Kidney (tissue), 14 donors: ENCODE data around the gene PNPLA7. TPM values are rescaled to one million over a fixed set of nuclear protein-coding genes. Genes with fewer than 3 reads are reported as not detected.
A peak's percentile ranks its signal among the peaks of the same experiment; 100 is the strongest.

ENCODE experiments used
- DNase-seq, 5 donors: peaks; one replicate each; pipeline ENCODE4 v3.0.0-alpha.2; 2013 to 2020
- FAIRE-seq: peaks from 2 replicates; lab custom pipeline; 2012; peaks lifted over from hg19 to GRCh38; lab: Jason Lieb, UNC
- H3K27ac ChIP-seq, 2 donors: one replicate each; pipeline ENCODE4 v1.7.0; 2013; ENCODE audit warnings: low read depth in 2 of 2, low read length in 2 of 2, inconsistent platforms in 1 of 2
- H3K27me3 ChIP-seq: one replicate; pipeline ENCODE4 v1.7.1; 2013; ENCODE audit warnings: low read length, inconsistent platforms; ENCODE audit not compliant: control insufficient read depth, insufficient read depth
- H3K36me3 ChIP-seq, 3 donors: one replicate each; pipeline versions ENCODE4 v1.7.0 to v1.7.1; 2013; ENCODE audit warnings: low read length in 3 of 3, control low read depth in 1 of 3, inconsistent platforms in 1 of 3; ENCODE audit not compliant: insufficient read depth in 3 of 3, control insufficient read depth in 2 of 3
- H3K4me1 ChIP-seq, 3 donors: one replicate each; pipeline versions ENCODE4 v1.7.0 to v1.7.1; 2013; ENCODE audit warnings: low read length in 3 of 3, inconsistent platforms in 1 of 3, low read depth in 1 of 3; ENCODE audit not compliant: control insufficient read depth in 2 of 3, insufficient read depth in 2 of 3
- H3K4me3 ChIP-seq, 3 donors: one replicate each; pipeline versions ENCODE4 v1.7.0 to v1.8.1; 2013; ENCODE audit warnings: low read length in 3 of 3, control low read depth in 1 of 3, inconsistent platforms in 1 of 3
- H3K9ac ChIP-seq, 3 donors: one replicate each; pipeline versions ENCODE4 v1.7.0 to v1.7.1; 2013; ENCODE audit warnings: low read length in 3 of 3, control low read depth in 1 of 3, inconsistent platforms in 1 of 3
- H3K9me3 ChIP-seq, 3 donors: one replicate each; pipeline versions ENCODE4 v1.7.0 to v1.7.1; 2013; ENCODE audit warnings: low read length in 3 of 3, control low read depth in 1 of 3, inconsistent platforms in 1 of 3; ENCODE audit not compliant: control insufficient read depth in 2 of 3, insufficient read depth in 1 of 3
- intact Hi-C: fragments of 100-400 bp; cut with DNase I; formaldehyde crosslinking; loops from one replicate; pipeline ENCODE4 v1.11.1; 2022
- polyA plus RNA-seq: library from polyadenylated mRNA; stranded (reverse); fragments of 350-450 nt; fragmentation: Illumina TruSeq; extraction: RNeasy Lipid Tissue Mini Kit (QIAGEN cat#74804); gene quantifications from one replicate; pipeline ENCODE4 v1.2.3, GENCODE V29; 2014; ENCODE audit warnings: low read depth, low replicate concordance; ENCODE audit not compliant: insufficient read depth
- total RNA-seq: library from RNA; stranded (reverse); fragmentation: NEBNext Ultra II Directional; extraction: Animal tissue kit (Norgen Biotek cat#: 25700); gene quantifications from one replicate; pipeline ENCODE4 v1.2.1, GENCODE V29; 2021
- TF ChIP-seq, protein P1 (sequence below): IDR thresholded peaks from 3 replicates; pipeline ENCODE4 v1.5.1; 2012; ENCODE audit warnings: mild to moderate bottlenecking, moderate library complexity, borderline replicate concordance; ENCODE audit not compliant: insufficient read depth; ENCODE audit errors: extremely low read depth
- donor health status: control.
- donor health status: control.
- donor health status: control.
- donor health status: control.
- donor health status: control.
- donor health status: DM: yes; HTN: yes; CAD: no.
- donor health status: Normal renal cell carcinoma (clear cell type).

The PNPLA7 gene
- total and polyA plus RNA-seq, 2 donors from 2014 or later, result 2.1 to 9.6 TPM

DNA sequence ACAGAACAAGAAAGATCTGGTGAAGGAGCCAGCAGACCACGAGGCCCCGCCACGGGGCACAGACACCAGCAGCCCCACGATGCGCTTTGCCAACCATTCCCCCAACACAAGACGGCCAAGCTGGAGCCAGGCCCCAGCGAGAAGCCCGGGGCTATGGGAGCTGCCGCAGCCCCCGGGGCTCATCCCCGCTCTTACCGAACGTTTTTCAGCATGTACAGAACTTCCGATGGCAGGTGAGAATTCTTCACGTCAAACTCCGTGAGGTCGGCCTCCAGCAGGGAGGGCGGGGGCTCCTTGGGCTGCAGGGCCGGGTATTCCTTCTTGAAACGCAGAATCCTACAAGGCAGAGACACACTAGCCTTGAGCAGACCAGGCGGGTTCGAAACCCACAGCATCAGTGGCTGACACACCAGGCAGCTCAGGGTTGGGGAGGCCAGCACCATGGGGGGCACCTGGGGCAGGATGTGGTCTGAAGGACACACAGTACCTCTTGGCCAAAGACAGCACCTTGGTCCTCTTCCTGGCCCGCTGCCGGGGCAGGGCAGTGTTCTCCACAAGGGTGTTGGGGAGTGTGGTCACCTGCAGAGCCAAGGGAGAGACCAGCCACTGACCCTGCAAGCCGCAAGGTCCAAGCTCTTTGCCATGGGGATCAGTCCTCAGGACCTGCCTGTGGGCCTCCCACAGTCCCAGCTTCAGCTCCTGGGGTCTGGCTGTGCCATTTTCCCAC lies 6.8 kb downstream of the PNPLA7 start:
- Histone ChIP-seq H3K9ac (no peak overlapping the region), H3K9me3 (no peaks in the 10 kb centered on the region), H3K4me1 (no peaks in the 10 kb centered on the region), H3K27ac (no peak overlapping the region), H3K4me3 (no peak overlapping the region), H3K36me3 (no peaks in the 10 kb centered on the region), H3K27me3 (no peaks in the 10 kb centered on the region)
- intact Hi-C loops, result no loop called here
- TF ChIP-seq, protein P1, sequence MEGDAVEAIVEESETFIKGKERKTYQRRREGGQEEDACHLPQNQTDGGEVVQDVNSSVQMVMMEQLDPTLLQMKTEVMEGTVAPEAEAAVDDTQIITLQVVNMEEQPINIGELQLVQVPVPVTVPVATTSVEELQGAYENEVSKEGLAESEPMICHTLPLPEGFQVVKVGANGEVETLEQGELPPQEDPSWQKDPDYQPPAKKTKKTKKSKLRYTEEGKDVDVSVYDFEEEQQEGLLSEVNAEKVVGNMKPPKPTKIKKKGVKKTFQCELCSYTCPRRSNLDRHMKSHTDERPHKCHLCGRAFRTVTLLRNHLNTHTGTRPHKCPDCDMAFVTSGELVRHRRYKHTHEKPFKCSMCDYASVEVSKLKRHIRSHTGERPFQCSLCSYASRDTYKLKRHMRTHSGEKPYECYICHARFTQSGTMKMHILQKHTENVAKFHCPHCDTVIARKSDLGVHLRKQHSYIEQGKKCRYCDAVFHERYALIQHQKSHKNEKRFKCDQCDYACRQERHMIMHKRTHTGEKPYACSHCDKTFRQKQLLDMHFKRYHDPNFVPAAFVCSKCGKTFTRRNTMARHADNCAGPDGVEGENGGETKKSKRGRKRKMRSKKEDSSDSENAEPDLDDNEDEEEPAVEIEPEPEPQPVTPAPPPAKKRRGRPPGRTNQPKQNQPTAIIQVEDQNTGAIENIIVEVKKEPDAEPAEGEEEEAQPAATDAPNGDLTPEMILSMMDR, result no peak
- DNase-seq, result peak in 1 of 5 donors; percentile 63
- no peak for FAIRE-seq

DNA sequence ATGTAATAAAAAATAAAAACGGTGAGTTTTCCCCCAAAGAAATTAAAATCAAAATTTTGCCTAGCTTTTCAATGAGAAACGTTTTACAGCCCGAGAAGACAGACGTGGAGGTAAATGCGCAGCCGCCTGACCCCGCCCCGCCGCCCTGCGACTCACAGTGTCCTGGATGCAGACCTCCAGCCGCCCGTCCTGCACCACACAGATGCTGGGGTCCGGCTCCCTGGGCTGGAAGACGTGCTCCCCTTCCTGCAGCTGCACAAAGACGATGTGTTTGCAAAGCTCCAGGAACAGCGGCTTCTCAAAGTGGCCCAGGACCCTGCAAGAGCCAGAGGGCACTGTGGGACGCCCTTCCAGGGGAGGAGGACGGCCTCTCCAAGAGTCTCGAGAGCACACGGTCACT lies 7.7 kb downstream of the PNPLA7 start:
- FAIRE-seq (no peak), DNase-seq (peak in 1 of 5 donors; percentile 69)
- intact Hi-C loops, result no loop called here
- Histone ChIP-seq H3K36me3 (no peaks in the 10 kb centered on the region), H3K27me3 (no peaks in the 10 kb centered on the region), H3K4me1 (no peaks in the 10 kb centered on the region), H3K9me3 (no peaks in the 10 kb centered on the region), H3K9ac (no peak overlapping the region), H3K27ac (no peak overlapping the region), H3K4me3 (no peak overlapping the region)
- TF ChIP-seq, protein P1, result no peak

DNA sequence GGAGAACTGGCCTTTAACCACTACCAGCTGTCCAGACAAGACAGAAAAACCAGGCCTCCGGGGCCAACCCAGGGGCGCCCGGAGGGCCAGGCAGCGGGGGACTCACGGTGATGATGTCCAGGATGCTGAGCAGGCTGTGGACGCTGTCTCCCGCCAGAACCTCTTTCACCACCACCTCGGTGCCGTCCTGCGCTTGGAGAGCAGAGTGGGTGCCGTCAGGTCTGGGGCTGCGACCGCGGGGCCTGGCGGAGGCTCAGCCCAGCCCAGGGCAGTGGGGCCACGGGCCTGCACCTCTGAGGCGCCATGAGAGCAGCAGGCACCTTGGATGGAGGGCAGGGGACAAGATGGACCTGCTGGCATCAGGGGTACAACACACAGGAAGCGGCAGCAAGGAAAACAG lies 9.7 kb downstream of the PNPLA7 start:
- no peak overlapping the region for H3K27ac ChIP-seq
- H3K9ac ChIP-seq, result no peak overlapping the region
- H3K27me3 ChIP-seq, result no peaks in the 10 kb centered on the region
- FAIRE-seq (no peak), DNase-seq (no peak)
- TF ChIP-seq, protein P1, result no peak
- H3K36me3 ChIP-seq, result no peaks in the 10 kb centered on the region
- H3K4me1 ChIP-seq, result no peaks in the 10 kb centered on the region
- H3K4me3 ChIP-seq, result no peak overlapping the region
- H3K9me3 ChIP-seq, result no peaks in the 10 kb centered on the region
- intact Hi-C loops, result no loop called here
